ENCODE results near the gene CCDC73.
"Not testable (repeated sequence)": the region's sequence is repeated elsewhere in the genome, so short reads cannot be mapped to it uniquely, and the experiment has no call there.

DNA sequence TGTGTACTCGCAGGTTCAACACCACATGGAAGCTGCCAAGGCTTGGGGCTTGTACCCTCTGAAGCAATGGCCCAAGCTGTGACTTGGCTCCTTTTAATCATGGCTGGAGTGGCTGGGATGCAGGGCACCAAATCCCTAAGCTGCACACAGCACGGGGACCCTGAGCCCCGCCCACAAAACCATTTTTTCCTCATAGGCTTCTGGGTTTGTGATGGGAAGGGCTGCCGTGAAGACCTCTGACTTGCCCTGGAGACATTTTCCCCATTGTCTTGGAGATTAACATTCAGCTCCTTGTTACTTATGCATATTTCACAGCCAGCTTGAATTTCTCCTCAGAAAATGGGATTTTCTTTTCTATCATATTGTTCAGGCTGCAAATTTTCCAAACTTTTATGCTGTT is 185.6 kb downstream of the CCDC73 start:
- not testable (repeated sequence) for TF ChIP-seq FOXA1, TARDBP, SP1, NFRKB, ELF4 (IDR thresholded peaks at IDR 0.05)
